Ascending aorta (tissue), 2 donors: ENCODE measurements around the gene TMEM106B. TPM values are rescaled to one million over a fixed set of nuclear protein-coding genes. Genes with fewer than 3 reads are reported as not detected.

Experiments used
- DNase-seq, 2 donors: peaks; one replicate each; pipeline ENCODE4 v3.0.0-alpha.2; 2019; ENCODE audit warnings: low spot score in 2 of 2
- H3K27ac ChIP-seq, 2 donors: fragments of 200-600 bp; sonication (generic); one replicate each; pipeline ENCODE4 v1.5.1; 2016 to 2017; ENCODE audit warnings: mild to moderate bottlenecking in 1 of 2
- H3K27me3 ChIP-seq: fragments of 200-600 bp; sonication (generic); one replicate; pipeline ENCODE4 v1.5.1; 2017
- H3K36me3 ChIP-seq, 2 donors: fragments of 200-600 bp; sonication (generic); one replicate each; pipeline ENCODE4 v1.5.1; 2016
- H3K4me1 ChIP-seq, 2 donors: fragments of 200-600 bp; sonication (generic); one replicate each; pipeline ENCODE4 v1.5.1; 2016 to 2017; ENCODE audit warnings: mild to moderate bottlenecking in 1 of 2
- H3K4me3 ChIP-seq, 2 donors: fragments of 200-600 bp; sonication (generic); one replicate each; pipeline ENCODE4 v1.5.1; 2016 to 2017; ENCODE audit warnings: mild to moderate bottlenecking in 1 of 2
- H3K9me3 ChIP-seq, 2 donors: fragments of 200-600 bp; sonication (generic); one replicate each; pipeline ENCODE4 v1.5.1; 2016
- CTCF ChIP-seq, 3 experiments: fragments of 200-600 bp in 2 of 3; fragments of 450-650 bp in 1 of 3; sonication (generic) in 2 of 3; IDR thresholded peaks; one replicate each; pipeline ENCODE4 v1.5.1; 2016 to 2019; ENCODE audit warnings: antibody characterized with exemption in 3 of 3, mild to moderate bottlenecking in 1 of 3, moderate library complexity in 1 of 3
- intact Hi-C: fragments of 100-400 bp; cut with DNase I; formaldehyde crosslinking; loops from one replicate; pipeline ENCODE4 v1.15.1; 2023
- total RNA-seq: library from RNA; depleted of rRNA; stranded (reverse); fragments of >200 nt; gene quantifications from one replicate; pipeline ENCODE4 v1.1.0, GENCODE V29; 2016

Gene TMEM106B
- total RNA-seq, 1 donor from 2014 or later: 21.3 TPM

DNA sequence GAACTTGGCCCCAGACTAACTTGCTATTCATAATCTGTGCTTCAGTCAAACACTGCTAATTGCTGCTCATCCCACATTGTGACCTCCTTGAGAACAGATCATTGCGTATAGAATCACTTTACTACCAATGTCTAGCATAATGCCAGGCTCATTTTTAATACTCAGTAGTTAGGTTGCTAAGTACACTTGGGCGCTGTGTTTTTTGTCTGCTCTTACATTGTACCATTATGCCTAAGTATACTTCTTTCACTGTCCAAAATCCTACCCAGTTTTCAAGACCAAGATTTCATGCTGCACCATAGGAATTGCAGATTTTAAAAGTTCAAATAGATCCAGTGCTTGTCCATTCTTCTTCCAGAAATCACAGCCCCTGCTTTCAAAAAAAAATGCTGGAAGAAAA, 32.8 kb upstream of the TMEM106B start:
- no peak overlapping the region for H3K27ac ChIP-seq
- TF ChIP-seq CTCF (IDR thresholded peaks at IDR 0.05): no peak
- intact Hi-C loops: no loop called here
- no peak for DNase-seq
- no peaks in the 10 kb centered on the region for H3K27me3 ChIP-seq
- H3K9me3 ChIP-seq: no peaks in the 10 kb centered on the region
- no peaks in the 10 kb centered on the region for H3K4me1 ChIP-seq
- no peak overlapping the region for H3K4me3 ChIP-seq
- no peaks in the 10 kb centered on the region for H3K36me3 ChIP-seq

- intact Hi-C loops: no loop called here
- no peaks in the 10 kb centered on the region for H3K4me1 ChIP-seq
- H3K4me3 ChIP-seq: no peak overlapping the region
- H3K27ac ChIP-seq: no peak overlapping the region
- TF ChIP-seq CTCF (IDR thresholded peaks at IDR 0.05): no peak
- H3K36me3 ChIP-seq: no peaks in the 10 kb centered on the region
- no peaks in the 10 kb centered on the region for H3K9me3 ChIP-seq
- H3K27me3 ChIP-seq: no peaks in the 10 kb centered on the region
- DNase-seq: no peak
These were observed 16.7 kb upstream of the TMEM106B start for GRCh38 chr7:12194426-12194825.

- Histone ChIP-seq H3K9me3 (no peaks in the 10 kb centered on the region), H3K27me3 (no peaks in the 10 kb centered on the region), H3K4me3 (no peak overlapping the region), H3K27ac (no peak overlapping the region), H3K4me1 (no peaks in the 10 kb centered on the region), H3K36me3 (no peaks in the 10 kb centered on the region)
- DNase-seq: no peak
- intact Hi-C loops: no loop called here
- TF ChIP-seq CTCF (IDR thresholded peaks at IDR 0.05): no peak
These were observed 14.7 kb upstream of the TMEM106B start for GRCh38 chr7:12196386-12196785.

DNA sequence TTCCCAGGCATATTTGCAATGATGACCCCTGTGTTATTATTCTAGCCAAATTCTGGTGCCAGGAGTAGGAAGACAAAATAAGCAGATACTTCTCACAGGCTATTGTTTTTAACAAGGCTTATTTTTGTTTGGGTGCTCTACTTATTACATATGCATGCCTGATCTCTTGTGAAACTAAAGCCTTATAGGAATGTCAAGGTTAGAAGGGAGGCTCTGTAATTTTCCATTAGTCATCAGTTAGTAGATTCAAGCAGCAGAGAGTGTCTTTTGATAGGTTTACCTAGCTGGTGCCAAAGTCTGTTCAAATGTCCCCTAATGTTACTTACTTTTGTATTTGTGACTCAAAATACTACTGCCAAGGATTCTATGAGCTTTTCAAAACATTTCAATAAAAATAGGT, 11.7 kb upstream of the TMEM106B start:
- H3K4me3 ChIP-seq: no peak overlapping the region
- intact Hi-C loops: no loop called here
- DNase-seq: no peak
- TF ChIP-seq CTCF (IDR thresholded peaks at IDR 0.05): no peak
- no peaks in the 10 kb centered on the region for H3K4me1 ChIP-seq
- H3K27ac ChIP-seq: no peak overlapping the region
- H3K9me3 ChIP-seq: no peaks in the 10 kb centered on the region
- H3K27me3 ChIP-seq: no peaks in the 10 kb centered on the region
- H3K36me3 ChIP-seq: no peaks in the 10 kb centered on the region

DNA sequence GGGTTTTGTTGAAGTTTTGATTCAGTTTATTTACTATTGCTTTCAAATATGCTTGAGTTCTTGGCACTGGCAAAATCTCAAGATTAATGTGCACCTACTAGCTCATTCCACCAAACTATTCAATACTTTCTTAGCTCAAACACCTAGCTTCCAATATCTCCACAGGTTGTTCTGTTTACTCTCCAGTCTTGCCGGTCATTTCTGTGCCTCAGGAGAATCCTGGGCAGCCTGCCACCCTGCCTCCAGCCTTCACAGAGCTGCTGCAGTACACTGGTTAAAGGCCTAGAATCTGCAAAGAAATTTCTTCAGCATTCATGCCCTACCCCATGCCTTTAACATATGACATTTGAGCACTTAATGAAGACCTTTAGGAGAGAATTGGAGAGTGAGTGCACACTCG, 4.0 kb upstream of the TMEM106B start:
- no peak for TF ChIP-seq CTCF (IDR thresholded peaks at IDR 0.05)
- Histone ChIP-seq H3K36me3 (no peaks in the 10 kb centered on the region), H3K4me1 (peaks cover 0 to 2% of the 10 kb centered on the region in 2 donors), H3K9me3 (no peaks in the 10 kb centered on the region), H3K27ac (no peak overlapping the region), H3K4me3 (no peak overlapping the region), H3K27me3 (no peaks in the 10 kb centered on the region)
- no peak for DNase-seq
- intact Hi-C loops: no loop called here

GRCh38 chr7:12209221-12209620, 1.9 kb upstream of the TMEM106B start:
- no peak for DNase-seq
- Histone ChIP-seq H3K4me1 (peaks cover 0 to 10% of the 10 kb centered on the region in 2 donors), H3K36me3 (no peaks in the 10 kb centered on the region), H3K27ac (no peak overlapping the region), H3K9me3 (no peaks in the 10 kb centered on the region), H3K27me3 (no peaks in the 10 kb centered on the region), H3K4me3 (no peak overlapping the region)
- TF ChIP-seq CTCF (IDR thresholded peaks at IDR 0.05): no peak
- intact Hi-C loops: no loop called here
